ENCODE data around the gene CRISPLD2. TPM values are rescaled to one million over a fixed set of nuclear protein-coding genes. Genes with fewer than 3 reads are reported as not detected.

Gene CRISPLD2
- total RNA-seq, 1 experiment from 2014 or later, result 2.0 TPM

DNA sequence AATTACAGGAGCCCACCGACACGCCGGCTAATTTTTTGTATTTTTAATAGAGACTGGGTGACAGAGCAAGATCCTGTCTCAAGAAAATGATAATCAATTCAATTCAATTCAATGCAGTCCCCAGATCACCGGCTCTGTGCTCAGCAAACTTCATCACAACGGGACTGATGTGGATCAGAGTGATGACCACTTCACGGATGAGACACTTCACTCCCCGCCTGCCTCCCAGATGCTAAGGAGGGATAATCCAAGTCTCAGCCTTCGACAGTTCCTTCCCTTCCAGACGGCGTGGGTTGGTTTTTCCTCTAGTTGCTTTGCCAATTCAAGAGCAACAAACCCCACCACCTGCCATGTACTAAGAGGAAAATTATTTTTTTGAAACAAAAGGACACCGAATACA, 97.7 kb downstream of the CRISPLD2 start:
- H3K27me3 ChIP-seq (ENCODE audit: control insufficient read depth, insufficient read depth, low read length), result no peaks in the 10 kb centered on the region; the same call in 1 of the 2 replicates
- no peak overlapping the region for H3K4me3 ChIP-seq (ENCODE audit: insufficient read depth, low read depth, low read length)
- H3K36me3 ChIP-seq (replicated peaks; ENCODE audit: control insufficient read depth, insufficient read depth, low read length), result no peaks in the 10 kb centered on the region
- DNase-seq, result no peak

DNA sequence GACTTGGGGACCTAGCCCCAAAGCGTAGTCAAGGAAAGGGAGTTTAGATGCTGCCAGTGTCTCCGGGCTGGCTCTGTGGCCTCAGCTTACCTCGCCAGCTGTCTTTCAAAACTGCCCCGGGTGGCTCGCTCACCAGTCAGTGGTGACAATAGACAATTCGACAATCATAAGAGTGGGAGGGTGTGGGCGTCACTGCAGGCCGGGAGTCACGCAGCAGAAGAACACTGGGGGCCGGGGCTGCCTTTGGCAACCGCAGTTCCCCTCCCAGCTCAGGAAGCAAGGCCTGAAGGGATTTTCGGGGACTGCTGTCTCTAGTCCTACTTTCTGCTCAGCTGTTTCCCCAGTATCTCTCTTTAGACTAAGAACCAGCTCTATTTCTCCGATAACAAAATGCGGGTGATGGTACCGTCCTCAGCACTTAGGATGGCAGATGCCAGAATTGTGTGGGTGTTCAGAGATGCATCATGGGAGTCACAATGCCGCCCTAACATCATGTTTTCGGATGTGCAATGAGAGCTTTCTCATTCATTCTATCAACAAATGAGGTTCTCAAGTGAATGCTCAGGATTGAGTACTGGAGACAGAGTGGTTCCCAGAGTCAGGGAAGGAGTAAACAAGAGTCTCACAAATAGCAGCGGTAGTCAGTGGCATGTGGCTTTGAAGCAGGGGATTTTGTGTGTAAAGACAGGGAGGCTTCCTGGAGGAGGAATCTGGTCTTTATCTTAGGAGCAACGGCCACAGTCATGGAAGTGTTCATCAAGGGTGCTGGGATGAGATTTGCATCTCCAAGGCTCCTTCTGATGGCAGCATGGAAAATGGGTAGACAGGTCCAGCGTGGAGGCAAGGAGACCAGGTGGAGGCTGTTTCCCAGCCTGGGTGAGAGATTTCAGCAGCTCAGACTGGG, 98.5 kb downstream of the CRISPLD2 start:
- no peaks in the 10 kb centered on the region for H3K36me3 ChIP-seq (replicated peaks; ENCODE audit: control insufficient read depth, insufficient read depth, low read length)
- no peaks in the 10 kb centered on the region; the same call in 1 of the 2 replicates for H3K27me3 ChIP-seq (ENCODE audit: control insufficient read depth, insufficient read depth, low read length)
- no peak for DNase-seq
- H3K4me3 ChIP-seq (ENCODE audit: insufficient read depth, low read depth, low read length), result no peak overlapping the region

DNA sequence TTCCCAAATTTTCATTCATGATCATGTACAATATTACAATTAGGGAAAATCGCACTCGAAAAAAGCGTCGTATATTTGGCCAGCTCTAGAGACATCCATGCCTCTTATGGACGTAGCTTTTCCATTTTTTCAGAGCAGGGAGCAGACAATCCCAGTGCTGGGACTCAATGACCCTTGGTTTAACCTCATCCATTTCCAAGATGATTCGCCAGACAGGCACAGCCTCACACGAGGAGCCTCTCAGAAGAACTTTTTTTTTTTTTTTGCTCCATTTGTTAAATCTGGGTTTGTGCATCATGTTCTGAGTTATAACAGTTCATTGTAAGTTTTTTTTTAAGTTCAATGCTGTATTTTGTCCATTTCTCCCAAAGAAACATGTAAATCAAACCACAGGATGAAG, 99.5 kb downstream of the CRISPLD2 start:
- no peak for DNase-seq
- Histone ChIP-seq H3K36me3 (replicated peaks; ENCODE audit: control insufficient read depth, insufficient read depth, low read length) (no peaks in the 10 kb centered on the region), H3K4me3 (ENCODE audit: insufficient read depth, low read depth, low read length) (no peak overlapping the region), H3K27me3 (ENCODE audit: control insufficient read depth, insufficient read depth, low read length) (no peaks in the 10 kb centered on the region; the same call in 1 of the 2 replicates)

DNA sequence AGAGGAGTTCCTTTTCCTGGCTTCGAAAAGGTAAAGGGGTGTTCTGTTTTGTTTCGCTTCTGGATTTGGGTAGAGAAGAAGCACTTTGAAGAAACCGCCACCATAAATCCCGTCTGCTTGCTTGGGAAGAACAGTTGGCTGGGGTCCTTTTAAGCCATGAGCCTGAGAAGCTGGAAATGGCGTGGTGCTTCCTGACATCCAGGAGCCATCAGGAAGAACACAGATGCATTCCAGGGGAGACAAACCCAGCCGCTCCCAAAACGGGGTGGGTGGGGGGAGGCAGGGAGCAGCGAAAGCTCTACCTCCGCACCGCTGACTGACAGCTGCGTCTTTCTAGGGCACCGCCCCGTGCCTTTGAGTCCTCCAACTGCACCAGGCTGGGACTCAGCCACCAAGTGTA, 99.9 kb downstream of the CRISPLD2 start:
- DNase-seq, result peak; percentile 75
- no peaks in the 10 kb centered on the region for H3K36me3 ChIP-seq (replicated peaks; ENCODE audit: control insufficient read depth, insufficient read depth, low read length)
- H3K4me3 ChIP-seq (ENCODE audit: insufficient read depth, low read depth, low read length), result no peak overlapping the region
- H3K27me3 ChIP-seq (ENCODE audit: control insufficient read depth, insufficient read depth, low read length), result no peaks in the 10 kb centered on the region; the same call in 1 of the 2 replicates

DNA sequence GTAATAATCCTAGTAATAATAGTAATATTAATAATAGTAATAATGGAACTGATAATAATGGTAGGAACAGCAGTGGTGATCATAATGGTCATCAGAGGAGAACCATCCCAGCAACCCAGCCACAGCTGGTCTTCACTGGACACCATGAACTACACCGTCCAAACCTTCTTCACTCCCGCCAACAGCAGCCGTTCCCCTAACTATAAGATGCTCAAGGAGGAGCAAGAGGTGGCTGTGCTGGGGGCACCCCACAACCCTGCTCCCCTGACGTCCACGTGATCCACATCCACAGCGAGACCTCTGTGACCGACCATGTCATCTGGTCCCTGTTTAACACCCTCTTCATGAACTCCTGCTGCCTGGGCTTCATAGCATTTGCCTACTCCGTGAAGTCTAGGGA, 100.5 kb downstream of the CRISPLD2 start:
- H3K27me3 ChIP-seq (ENCODE audit: control insufficient read depth, insufficient read depth, low read length), result no peaks in the 10 kb centered on the region; the same call in 1 of the 2 replicates
- DNase-seq, result no peak
- no peaks in the 10 kb centered on the region for H3K36me3 ChIP-seq (replicated peaks; ENCODE audit: control insufficient read depth, insufficient read depth, low read length)
- no peak overlapping the region for H3K4me3 ChIP-seq (ENCODE audit: insufficient read depth, low read depth, low read length)

DNA sequence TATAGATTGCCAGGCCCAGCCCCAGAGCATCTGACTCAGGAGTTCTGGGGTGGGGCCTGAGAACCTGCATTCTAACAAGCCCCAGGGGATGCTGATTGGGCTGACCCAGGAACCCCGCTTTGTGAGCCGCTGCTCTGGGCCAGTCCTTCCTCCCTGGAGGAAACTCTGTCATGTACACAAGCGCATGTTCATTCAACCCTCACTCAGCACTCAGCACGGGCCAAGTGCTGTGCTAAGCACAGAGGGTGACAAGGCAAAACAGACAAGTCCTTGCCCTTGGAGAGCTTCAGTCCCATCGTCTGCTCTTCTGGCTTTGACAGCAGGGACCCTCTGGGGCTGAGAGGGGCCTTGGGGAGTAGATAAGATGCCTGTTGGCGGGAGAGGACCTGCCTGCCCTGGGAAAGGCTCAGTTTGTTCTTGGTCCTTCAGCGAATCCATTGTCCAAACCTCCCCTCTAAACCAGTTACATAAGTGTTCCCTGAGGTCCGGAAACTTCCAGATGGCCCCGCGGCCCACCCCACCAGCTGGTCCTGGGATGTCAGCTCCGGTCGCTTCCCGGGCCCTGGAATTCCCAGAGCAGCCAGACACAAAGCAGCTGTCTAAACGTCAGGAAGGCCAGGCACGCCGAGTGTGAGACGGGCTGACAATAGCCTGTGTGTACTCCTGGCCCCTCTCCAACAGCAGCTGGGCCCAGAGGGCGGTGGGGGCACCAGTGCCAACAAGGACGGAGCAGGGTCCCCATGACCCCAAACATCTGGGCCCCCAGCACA, 102.8 kb downstream of the CRISPLD2 start:
- Histone ChIP-seq H3K36me3 (replicated peaks; ENCODE audit: control insufficient read depth, insufficient read depth, low read length) (no peaks in the 10 kb centered on the region), H3K4me3 (ENCODE audit: insufficient read depth, low read depth, low read length) (no peak overlapping the region), H3K27me3 (ENCODE audit: control insufficient read depth, insufficient read depth, low read length) (no peaks in the 10 kb centered on the region; the same call in 1 of the 2 replicates)
- DNase-seq, result no peak

DNA sequence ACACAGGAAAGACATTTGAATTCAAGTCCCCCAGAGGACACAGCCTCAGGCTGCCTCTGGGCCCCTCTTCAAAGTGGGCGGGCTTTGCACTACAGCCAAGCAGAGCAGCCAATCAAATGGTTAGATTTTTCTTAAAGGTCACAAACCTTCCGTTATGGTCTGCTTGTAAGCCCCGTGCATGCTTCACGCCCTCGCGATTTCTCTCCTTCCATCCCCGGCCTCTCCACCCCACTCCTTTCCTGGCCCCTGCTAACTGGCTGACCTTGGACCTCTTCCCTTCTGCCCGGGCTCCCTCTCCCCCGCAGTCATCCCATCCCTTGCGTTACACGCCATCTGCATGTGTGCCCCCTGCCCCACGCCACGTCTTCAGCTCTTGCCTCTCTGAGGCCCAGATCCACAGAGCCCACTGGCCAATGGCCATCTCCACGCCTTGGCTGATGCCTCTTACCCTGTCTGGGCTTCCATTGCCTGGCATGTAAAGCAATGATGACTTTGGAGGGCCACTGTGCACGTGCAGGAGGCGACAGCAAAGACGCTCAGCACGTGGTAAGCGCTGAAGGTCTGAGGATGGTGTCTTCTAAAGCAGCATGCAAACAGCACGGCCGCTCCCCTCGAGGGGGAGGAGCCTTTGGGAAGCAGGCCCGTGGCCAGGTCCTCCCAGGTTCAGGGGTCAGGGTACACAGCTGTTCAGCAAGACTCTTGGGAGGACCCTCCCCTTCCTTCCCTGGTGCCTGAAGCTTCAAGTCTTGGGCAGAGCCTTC, 104.7 kb downstream of the CRISPLD2 start:
- no peak for DNase-seq
- no peaks in the 10 kb centered on the region for H3K36me3 ChIP-seq (replicated peaks; ENCODE audit: control insufficient read depth, insufficient read depth, low read length)
- no peak overlapping the region for H3K4me3 ChIP-seq (ENCODE audit: insufficient read depth, low read depth, low read length)
- no peaks in the 10 kb centered on the region for H3K27me3 ChIP-seq (ENCODE audit: control insufficient read depth, insufficient read depth, low read length)

DNA sequence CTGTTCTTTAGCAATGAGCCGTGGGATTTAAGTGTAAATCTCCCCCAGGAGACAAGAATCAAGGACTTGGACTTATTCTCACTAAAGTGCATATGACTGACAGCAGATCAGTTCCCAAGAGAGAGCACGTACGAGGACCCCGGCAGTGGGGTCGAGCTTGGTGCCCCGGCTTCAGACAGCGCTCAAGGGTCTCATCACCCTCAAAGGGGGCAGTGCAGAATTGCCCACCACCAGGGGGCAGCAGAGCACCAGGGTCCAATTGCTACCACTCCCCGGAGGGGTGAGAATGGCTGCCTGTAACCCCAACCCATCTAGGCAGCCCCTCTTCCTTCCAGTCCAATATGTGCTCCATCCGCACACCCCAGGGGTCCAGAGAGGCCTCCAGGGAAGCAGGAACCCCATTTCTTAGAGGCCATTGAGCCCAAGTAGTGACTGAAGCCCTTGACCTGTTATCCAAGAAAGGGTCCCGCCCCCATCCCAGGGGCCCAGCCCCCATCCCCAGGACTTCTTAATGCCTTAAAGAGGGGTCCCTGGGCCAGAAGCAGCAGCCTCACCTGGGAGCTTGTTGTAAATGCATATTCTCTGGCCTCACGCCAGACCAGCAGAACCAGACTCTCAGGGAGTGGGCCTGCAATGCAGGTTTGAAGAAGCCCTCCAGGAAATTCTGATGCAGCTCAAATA, 105.4 kb downstream of the CRISPLD2 start:
- Histone ChIP-seq H3K4me3 (ENCODE audit: insufficient read depth, low read depth, low read length) (no peak overlapping the region), H3K36me3 (replicated peaks; ENCODE audit: control insufficient read depth, insufficient read depth, low read length) (no peaks in the 10 kb centered on the region), H3K27me3 (ENCODE audit: control insufficient read depth, insufficient read depth, low read length) (no peaks in the 10 kb centered on the region)
- peak; percentile 94 for DNase-seq

DNA sequence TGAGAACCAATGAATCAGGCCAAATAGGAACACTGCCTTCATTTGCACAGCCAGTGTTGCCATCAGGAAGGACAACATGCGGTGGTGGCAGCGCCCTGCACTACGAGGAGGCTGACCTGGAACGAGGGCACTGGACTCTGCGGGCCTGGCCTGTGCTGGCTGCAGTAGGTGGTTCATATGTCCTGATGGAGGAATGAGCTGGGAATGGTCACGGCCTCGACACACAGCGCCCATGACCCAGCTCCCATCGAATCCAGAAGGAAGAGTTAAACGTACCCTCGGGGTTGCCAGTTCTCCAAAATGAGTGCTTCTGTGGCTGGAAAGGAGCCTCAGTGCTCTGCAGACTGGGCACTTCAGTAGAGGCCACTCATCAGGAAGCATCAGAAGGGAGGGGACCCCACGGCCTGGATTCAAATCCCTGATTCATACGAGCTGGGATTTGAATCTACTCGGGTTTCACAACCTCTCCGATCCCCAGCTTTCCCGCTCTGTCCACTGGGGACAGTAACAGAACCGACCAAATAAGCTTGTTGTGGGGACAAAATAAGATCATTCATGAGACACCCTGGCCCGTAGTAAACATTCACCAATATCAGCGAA, 106.1 kb downstream of the CRISPLD2 start:
- H3K4me3 ChIP-seq (ENCODE audit: insufficient read depth, low read depth, low read length), result no peak overlapping the region
- no peaks in the 10 kb centered on the region for H3K36me3 ChIP-seq (replicated peaks; ENCODE audit: control insufficient read depth, insufficient read depth, low read length)
- H3K27me3 ChIP-seq (ENCODE audit: control insufficient read depth, insufficient read depth, low read length), result no peaks in the 10 kb centered on the region
- DNase-seq, result no peak

DNA sequence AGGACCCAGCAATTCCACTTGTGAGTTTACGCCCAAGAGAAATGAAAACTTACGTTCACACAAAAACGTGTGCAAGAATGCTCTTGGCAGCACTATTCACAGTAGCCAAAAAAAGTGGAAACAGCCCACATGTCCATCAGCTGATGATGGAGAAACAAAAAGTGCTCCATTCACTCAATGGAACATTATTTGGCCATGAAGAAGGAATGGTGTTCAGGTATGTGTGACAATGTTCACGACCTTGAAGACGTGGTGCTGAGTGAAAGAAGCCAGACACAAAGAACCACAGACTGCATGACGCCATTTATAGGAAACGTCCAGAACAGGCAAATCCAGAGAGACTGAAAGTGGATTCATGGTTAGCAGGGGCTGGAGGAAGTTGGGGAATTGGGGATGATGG, 106.7 kb downstream of the CRISPLD2 start:
- no peak overlapping the region for H3K4me3 ChIP-seq (ENCODE audit: insufficient read depth, low read depth, low read length)
- no peak for DNase-seq

DNA sequence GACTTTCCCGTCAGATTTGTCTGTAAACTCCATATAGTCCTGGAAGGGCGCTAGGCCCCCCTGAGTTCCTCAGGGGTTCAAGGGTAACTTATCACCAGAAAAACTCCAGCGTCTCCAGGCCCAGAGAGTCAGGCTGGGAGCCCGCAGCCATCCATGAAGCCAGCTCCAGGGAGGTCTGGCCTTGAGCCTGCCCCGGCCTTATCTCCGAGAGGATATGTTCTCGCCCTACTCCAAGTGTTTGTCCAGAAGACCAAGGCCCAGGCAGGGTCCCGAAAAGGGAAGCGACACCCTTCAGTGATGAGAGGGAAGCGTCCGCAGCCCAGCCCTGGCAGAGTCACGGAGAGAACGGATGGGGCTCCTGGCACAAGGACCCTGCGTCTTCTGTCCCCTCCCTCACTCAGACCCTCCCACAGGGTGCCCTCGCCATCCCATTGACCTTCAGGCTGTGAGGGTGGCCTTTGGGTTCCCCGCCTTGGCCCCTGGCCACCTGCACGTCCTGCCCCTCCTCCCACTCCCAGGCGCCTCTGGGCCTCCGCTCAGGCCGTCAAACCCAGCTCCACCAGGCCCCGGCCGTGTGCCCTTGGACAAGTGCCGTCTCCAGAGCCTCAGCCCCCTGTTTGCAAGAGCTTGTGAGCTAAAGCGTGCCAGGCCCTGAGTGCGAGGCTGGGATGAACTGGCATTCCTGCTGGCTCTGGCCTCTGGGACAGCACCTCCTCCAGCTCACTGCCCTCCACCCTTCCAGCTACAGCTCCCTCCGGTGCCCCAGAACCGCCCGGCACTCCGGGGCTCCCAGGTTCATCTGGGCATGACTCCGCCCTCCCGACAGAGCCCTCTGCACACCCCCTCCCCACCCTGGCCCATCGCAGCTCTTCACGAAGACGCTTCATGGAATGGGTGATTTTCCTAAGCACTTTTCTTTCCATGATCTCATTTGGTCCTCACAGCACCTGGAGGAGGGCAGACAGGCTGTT, 108.1 kb downstream of the CRISPLD2 start:
- DNase-seq, result no peak
- Histone ChIP-seq H3K36me3 (replicated peaks; ENCODE audit: control insufficient read depth, insufficient read depth, low read length) (no peaks in the 10 kb centered on the region), H3K27me3 (ENCODE audit: control insufficient read depth, insufficient read depth, low read length) (no peaks in the 10 kb centered on the region), H3K4me3 (ENCODE audit: insufficient read depth, low read depth, low read length) (no peak overlapping the region)

More for the DNA sequence above, 106.7 kb downstream of the CRISPLD2 start:
- Histone ChIP-seq H3K36me3 (replicated peaks; ENCODE audit: control insufficient read depth, insufficient read depth, low read length) (no peaks in the 10 kb centered on the region), H3K27me3 (ENCODE audit: control insufficient read depth, insufficient read depth, low read length) (no peaks in the 10 kb centered on the region)

DNA sequence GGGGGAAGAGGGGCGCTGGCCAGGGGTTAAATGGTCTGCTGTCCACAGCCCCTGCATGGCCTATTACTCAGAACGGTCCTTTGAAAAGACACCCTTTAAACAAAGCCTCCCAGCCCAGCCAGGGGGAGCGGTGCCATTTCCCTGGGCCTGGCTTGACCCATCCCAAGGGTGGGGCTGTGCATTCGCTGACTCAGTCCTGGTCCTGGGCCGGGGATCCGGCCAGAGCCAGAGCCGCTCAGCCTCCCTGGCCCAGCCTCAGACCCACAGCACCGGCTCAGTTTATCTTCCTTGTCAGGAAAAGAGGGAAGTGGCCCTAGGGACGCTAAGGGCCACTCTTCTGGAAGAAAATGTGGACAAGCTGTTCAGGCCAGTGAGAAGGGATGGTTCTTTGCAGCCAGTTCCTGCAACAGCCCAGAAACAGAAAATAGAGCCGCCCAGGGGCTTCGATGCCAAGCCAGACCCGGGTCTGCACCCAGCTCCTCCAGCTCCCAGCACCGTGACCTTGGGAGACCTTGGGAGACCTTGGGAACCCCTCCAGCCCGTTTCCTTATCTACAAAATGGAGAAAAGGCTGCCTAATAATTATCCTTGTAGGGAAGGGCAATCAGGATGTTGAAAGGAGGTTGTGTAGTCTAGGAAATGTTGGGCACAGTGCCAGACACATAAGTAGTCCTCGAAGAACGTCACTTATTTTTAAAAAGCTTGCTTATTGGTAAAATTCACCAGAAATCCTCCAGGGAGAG, 109.1 kb downstream of the CRISPLD2 start:
- DNase-seq, result no peak
- Histone ChIP-seq H3K36me3 (replicated peaks; ENCODE audit: control insufficient read depth, insufficient read depth, low read length) (no peaks in the 10 kb centered on the region), H3K4me3 (ENCODE audit: insufficient read depth, low read depth, low read length) (no peak overlapping the region), H3K27me3 (ENCODE audit: control insufficient read depth, insufficient read depth, low read length) (no peaks in the 10 kb centered on the region)

All from H7 (cell line).